Measurements from ENCODE around the gene DGKG. TPM values are rescaled to one million over a fixed set of nuclear protein-coding genes. Genes with fewer than 3 reads are reported as not detected.

Gene DGKG
- total and polyA plus RNA-seq, 4 donors, result 0.84 to 7.8 (median 1.7) TPM

Other genes with a start within 250 kb of the DGKG start
- gene CRYGS, start 182.1 kb upstream of the DGKG start, total RNA-seq, result 1 to 10 TPM; 1.2 to 3.6 TPM
- gene CRYGS, start 182.1 kb upstream of the DGKG start, polyA plus RNA-seq, result 1 to 10 TPM in 1 of 2 donors, under 1 TPM in 1; 0.53 to 1.2 TPM
- 10 to 100 TPM; 15.5 to 16.2 TPM for gene TBCCD1, start 205.1 kb upstream of the DGKG start, total RNA-seq
- 1 to 10 TPM; 4.9 to 5.6 TPM for gene TBCCD1, start 205.1 kb upstream of the DGKG start, polyA plus RNA-seq
- 100 to 1,000 TPM in 1 of 2 donors, 10 to 100 TPM in 1; 30.2 to 101 TPM for gene DNAJB11, start 208.5 kb upstream of the DGKG start, total RNA-seq
- gene DNAJB11, start 208.5 kb upstream of the DGKG start, polyA plus RNA-seq, result 10 to 100 TPM; 44.7 to 67.3 TPM

Data from liver (tissue), 4 donors.